GM19035 (cell line): ENCODE data around the gene CA9.
"Not testable (repeated sequence)": the region's sequence is repeated elsewhere in the genome, so short reads cannot be mapped to it uniquely, and the experiment has no call there.

ENCODE experiments used
- ATAC-seq: cut with Tn5 transposase; IDR thresholded peaks from one replicate; pipeline ENCODE4 v1.9.1; 2021; ENCODE audit not compliant: unreplicated experiment

Gene CA9

DNA sequence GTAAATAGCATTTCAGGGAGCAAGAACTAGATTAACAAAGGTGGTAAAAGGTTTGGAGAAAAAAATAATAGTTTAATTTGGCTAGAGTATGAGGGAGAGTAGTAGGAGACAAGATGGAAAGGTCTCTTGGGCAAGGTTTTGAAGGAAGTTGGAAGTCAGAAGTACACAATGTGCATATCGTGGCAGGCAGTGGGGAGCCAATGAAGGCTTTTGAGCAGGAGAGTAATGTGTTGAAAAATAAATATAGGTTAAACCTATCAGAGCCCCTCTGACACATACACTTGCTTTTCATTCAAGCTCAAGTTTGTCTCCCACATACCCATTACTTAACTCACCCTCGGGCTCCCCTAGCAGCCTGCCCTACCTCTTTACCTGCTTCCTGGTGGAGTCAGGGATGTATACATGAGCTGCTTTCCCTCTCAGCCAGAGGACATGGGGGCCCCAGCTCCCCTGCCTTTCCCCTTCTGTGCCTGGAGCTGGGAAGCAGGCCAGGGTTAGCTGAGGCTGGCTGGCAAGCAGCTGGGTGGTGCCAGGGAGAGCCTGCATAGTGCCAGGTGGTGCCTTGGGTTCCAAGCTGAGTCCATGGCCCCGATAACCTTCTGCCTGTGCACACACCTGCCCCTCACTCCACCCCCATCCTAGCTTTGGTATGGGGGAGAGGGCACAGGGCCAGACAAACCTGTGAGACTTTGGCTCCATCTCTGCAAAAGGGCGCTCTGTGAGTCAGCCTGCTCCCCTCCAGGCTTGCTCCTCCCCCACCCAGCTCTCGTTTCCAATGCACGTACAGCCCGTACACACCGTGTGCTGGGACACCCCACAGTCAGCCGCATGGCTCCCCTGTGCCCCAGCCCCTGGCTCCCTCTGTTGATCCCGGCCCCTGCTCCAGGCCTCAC, at the start of gene CA9:
Gene CA9, plus strand, starts transcription at position 797 of the 893 bp plus-strand sequence. Its CDS starts 32 bp downstream, at position 829.
- ATAC-seq: no peak

DNA sequence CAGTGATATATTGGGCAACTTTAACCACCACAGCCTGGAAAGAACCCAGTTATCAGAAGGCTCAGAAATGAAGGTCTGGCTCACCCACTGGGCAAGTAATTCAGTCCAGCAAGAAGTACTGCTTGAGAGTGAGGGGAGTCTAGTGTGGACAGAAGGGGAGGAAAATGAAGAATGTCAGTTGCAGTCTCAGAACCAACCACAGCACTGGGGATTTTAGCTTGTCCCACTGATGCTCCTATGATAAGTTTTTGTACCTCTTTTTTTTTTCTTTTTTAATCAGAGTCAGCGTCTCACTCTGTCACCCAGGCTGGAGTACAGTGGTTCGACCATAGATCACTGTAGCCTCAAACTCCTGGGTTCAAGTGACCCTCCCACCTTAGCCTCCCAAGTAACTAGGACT, 46.2 kb upstream of the CA9 start:
- ATAC-seq: no peak

DNA sequence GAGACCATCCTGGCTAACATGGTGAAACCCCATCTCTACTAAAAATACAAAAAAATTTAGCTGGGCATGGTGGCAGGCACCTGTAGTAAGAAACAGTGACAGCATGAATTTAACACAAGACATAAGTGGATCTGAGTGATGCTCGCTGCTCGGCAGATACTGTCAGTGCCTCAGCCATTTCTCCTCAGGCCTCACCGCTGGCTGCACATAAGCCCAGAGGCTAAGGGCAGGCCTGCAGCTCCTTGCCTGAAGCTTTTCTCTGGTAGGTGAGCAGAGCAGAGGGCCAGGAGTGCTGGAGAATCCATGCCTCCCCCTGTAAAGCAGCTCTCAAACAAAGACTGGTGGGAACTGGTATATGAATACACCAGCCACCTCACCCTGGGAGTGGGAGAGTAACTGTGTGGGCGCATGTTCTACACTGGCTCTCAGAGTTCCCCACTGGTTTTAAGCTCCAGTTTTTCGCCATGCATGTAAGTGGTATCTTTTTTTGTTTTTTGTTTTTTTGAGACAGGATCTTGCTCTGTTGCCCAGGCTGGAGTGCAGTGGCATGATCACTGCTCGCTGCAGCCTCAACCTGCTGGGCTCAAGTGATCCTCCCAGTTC, 45.2 kb upstream of the CA9 start:
- ATAC-seq: no peak

DNA sequence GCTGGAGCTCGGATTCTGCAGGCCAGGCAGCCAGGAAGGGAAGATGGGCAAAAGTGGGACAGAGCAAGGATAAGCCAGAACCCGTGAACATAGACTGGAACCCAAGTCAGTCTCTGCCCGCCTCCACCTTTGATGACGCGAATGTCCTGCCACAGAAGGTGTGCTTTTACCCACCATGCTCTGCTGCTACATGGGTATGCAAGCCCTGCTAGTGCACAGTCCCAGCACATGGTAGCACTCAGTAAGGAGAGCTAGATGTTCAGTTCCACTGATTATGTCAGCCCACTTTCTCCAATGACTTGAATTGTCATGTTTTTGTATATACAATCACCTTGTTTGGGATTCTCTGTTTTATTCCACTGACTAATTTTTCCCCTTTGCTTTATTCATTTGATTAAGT, 44.1 kb upstream of the CA9 start:
- ATAC-seq: no peak

DNA sequence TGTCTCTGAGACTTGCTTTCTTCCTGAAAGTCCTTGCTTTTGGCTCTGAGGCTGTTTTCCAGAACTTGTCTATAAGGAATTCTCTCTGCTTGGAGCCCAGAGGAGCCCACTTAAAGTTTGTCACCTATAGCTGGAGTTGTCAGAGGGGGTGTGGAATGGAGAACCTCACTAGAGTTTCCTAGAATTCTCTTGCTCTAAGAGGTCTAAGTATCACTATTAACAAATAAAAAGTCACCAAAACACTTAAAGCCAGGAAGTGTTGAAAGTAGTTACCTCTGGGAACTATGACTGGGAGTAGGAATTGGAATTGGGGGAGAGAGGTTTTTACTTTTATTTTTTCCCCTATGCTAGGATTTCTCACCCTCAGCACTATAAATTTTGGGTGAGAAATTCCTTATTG, 38.0 kb upstream of the CA9 start:
- ATAC-seq: no peak

DNA sequence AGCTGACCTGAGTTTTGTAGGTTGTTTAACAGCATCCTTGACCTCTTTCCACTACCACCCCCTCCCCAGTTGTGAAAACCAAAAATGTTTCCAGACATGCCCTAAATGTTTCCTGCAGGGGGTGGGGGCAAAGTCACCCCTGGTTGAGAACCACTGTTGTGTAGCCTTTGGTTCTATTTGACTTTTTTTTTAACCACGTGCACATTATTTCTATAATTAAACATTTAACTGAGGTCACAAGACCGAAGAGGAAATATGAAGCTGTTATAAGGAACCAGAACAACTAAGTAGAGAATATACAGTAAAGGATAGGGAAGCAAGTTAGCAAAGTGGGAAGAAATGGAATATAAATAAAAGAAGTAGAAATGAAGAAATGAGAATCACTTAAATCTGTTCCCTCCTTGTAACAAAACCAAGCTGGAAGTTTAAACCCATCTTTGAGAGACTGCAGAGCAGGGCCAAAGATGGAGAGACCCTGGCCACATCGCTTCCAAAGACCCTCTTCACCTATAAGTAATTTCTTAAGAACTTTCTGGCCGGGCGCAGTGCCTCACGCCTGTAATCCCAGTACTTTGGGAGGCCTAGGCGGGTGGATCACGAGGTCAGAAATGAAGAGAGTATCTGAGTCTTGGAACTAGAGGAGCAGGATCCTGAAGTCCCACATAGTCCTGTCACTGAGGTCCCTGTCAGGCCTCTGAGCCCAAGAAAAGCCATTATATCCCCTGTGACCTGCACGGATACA, 37.4 kb upstream of the CA9 start:
- no peak for ATAC-seq

DNA sequence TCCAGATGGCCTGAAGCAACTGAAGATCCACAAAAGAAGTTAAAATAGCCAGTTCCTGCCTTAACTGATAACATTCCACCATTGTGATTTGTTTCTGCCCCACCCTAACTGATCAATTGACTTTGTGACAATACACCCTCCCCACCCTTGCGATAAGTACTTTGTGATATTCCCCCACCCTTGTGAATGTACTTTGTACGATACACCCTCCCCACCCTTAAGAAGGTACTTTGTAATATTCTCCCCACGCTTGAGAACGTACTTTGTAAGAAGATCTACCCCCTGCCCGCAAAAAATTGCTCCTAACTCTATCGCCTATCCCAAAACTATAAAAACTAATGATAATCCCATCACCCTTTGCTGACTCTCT, 36.9 kb upstream of the CA9 start:
- ATAC-seq: not testable (repeated sequence)

DNA sequence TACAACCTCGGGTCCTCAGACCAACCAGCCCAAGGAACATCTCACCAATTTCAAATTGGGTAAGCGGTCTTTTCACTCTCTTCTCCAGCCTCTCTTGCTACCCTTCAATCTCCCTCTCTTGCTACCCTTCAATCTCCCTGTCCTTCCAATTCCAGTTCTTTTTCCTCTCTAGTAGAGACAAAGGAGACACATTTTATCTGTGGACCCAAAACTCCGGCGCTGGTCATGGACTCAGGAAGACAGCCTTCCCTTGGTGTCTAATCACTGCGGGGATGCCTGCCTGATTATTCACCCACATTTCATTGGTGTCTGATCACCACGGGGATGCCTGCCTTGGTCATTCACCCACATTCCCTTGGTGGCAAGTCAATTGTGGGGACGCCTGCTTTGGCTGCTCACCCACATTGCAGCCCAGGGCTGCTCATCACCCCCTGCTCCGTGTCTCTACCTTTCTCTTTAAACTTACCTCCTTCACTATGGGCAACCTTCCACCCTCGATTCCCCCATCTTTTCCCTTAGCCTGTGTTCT, 36.2 kb upstream of the CA9 start:
- ATAC-seq: not testable (repeated sequence)

DNA sequence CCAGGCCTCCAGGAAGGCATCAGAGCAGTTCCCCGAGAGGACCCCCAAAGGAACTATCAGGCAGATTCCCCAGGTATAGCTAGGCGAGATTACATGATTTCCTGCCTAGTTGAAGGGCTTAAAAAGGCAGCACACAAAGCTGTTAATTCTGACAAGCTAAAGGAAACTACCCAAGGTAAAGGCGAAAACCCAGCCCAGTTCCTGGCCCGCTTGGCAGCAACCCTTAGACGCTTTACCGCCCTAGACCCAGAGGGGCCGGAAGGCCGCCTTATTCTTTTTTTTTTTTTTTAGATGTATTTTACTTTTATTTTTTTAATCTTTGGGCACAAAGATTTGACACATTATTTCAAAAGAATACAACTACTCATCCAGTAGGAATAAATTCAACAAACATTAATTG, 35.0 kb upstream of the CA9 start:
- ATAC-seq: not testable (repeated sequence)

DNA sequence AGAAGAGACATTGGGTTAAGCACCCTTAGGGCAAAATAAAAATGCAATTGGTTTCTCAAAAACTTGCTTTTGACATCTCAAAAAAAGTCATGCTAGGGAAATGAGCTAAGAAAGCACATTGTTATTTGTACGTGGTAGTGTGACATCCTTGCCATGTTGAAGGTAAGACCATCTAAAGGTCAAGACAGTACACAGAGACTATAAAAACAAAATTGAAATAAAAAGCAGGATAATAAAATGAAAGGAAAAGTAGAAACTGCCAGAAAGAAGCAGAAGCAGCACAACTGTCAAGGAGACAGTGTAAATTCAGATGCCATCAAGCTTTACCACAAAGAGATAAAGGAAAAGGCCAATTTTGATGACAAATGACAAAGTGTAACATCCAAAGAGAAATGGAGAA, 34.5 kb upstream of the CA9 start:
- not testable (repeated sequence) for ATAC-seq

DNA sequence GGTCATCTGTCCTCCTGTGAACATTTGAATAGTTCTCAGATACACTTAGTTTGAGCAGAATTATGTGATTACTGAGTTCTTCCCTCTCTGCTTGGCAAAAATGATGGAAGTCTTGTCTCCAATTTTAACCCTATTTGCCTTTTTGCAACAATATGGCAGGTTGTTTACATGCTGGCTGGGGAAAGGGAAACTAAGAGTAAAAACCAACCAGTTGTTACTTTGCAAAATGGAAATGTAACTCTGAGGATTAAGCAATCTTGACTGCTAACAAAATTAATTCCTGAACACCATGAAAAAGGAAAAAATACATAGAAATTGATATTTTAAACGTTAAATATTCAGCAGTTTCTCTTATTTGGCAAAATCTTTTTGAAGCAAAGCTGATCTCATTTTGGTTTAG, 34.1 kb upstream of the CA9 start:
- no peak for ATAC-seq

DNA sequence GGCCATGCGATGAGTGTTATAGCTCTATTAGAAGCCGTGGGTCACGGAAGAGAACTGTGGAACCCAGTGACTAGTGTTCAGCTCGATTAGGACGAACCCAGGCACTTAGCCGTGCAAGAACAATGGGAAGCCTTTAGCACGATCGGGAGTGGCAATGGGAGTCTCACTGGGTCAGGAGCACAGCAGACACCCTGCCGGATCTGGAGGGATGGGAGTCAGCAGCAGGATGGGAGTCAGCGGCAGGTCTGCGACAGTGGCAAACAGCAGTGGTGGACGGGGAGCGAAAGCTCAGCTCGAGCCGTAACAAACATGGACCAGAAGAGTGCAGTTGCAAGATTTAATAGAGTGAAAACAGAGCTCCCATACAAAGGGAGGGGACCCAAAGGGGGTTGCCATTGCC, 33.3 kb upstream of the CA9 start:
- ATAC-seq: not testable (repeated sequence)

DNA sequence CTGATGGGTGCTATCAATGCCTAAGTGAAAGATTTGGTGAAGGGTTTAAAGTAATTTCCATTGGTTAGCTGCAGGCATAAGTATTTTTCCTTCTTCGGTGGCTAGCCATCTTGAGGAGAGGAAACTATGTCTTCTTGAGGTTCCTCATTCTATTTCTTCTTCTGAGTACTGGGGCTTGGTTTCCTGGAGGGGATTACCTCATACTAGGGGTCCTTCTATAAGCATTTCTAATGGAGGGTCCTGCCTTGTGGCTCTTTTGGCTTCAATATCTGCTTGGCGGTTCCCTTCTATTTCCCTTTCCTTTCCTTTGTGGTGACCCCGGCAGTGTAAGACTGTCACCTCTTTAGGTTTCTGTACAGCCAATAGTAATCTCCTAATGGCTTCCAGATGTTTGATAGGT, 32.2 kb upstream of the CA9 start:
- ATAC-seq: not testable (repeated sequence)

DNA sequence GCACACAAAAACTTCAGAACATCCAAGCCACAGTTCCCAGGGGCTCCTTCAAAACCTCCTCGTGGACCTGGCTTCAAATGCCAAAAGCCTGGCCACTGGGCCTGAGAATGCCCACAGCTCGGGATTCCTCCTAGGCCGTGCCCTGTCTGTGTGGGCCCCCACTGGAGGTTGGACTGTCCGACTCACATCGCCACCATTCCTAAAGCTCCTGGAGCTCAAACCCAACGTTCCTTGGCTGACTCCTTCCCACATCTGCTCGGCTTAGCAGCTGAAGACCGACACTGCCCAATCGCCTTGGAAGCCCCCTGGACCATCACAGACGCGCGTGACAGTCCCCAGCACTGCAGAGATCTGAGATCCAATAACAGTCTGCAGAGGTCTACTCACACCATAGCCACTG, 30.7 kb upstream of the CA9 start:
- no peak for ATAC-seq

DNA sequence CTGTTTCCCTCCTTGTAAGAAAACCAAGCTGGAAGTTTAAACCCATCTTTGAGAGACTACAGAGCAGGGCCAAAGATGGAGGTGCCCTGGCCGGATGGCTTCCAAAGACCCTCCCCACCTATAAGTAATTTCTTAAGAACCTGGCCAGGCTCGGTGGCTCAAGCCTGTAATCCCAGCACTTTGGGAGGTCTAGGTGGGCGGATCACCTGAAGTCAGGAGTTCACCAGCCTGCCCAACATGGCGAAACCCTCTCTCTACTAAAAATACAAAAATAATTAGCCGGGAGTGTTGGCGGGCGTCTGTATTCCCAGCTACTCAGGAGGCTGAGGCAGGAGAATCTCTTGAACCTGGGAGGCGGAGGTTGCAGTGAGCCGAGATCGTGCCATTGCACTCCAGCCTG, 28.0 kb upstream of the CA9 start:
- ATAC-seq: not testable (repeated sequence)

DNA sequence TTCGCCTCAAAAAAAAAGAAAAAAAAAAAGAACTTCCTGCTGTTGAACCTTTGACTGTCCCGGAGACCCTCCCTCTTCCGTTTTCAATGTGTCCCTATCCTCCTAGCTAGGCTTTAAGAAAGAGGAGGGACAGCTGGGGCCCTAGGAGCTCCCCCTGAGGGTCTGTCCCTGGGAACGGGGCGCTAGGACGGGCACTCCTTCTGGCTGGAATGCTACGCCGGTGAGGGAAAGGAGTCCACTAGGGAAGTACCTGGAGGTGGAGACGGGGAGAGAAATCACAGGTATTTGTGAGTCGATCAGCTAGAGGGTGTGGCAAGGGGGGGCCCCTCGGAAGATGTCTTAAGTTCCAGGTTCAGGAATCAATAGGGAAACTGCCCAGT, 27.6 kb upstream of the CA9 start:
- no peak for ATAC-seq

DNA sequence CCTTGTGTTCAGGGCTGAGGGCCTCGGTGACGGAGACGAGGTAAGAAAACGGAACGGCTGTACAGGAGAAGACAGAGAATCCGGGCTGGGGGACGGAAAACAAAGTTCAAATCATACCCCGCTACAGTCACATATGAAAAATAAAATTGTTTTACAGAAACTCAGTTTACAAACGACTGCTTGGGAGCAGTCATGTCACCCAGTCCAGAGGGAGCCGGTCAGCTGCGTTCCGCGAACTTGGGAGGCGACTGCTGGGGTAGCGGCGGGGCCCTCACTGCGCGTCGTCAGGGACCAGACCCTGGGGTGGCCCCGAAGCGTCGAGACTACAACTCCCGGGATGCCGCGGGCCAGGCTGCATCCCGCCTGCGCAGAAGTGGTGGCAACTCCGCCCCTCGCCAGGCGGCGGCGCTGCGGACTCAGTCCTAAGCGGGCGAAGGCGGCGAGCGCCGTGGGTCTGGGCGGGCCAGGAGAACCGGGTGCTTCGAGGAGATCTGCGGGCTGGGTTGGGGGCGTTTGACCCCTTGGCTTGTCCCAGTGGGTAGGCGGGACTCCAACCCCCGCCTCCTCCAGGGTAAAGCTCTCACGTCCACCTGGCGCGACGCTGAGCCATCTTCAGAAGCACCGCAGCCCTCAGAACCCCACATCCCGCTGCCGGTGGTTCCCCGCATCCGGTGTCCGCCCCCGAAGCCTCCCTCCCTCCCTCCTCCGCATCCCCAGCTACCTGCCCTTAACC, 27.0 kb upstream of the CA9 start:
- ATAC-seq: peak; percentile 84

DNA sequence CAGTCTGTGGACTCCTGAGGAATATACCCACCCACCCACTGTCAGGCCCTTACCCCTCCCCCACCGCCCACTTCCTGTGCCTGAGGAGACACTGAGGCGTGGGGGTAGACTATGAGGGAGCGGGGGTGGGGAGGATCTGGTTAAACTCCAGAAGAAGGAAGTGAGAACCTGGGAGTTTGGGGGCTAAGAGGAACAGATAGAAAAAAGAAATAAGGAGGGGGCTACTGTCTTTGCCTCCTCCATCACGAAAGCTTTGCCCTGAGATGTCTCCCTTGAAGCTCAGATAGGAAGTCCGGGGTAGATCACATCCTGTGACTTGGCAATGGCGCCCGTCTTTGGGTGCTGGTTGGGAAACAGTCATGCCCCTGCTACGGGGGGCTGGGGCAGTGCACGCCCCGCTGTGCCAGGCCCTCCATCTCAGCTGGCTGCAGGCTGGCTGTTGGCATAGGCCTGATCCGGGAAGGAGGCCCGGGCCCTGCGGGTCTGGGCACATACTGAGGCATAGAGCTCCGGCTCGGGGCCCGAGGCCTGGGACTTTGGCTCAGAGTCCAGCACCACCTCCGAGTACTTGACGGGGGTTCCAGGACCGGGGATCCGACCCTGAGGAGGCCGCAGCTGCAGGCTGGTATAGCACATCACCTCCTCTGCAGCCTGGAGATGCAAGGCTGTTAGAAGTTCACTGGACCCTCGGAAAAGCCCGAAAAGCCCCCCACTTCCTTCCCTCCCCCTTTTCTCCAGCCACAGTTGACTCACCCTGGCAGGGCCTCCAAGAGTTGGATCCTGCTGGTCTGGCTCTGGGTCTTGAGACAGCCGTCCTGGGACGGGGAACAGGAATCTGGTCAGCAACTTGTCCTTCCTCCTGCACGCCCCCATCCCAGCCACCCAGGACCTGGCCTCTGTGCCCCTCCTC, 24.0 kb upstream of the CA9 start:
- ATAC-seq: no peak

DNA sequence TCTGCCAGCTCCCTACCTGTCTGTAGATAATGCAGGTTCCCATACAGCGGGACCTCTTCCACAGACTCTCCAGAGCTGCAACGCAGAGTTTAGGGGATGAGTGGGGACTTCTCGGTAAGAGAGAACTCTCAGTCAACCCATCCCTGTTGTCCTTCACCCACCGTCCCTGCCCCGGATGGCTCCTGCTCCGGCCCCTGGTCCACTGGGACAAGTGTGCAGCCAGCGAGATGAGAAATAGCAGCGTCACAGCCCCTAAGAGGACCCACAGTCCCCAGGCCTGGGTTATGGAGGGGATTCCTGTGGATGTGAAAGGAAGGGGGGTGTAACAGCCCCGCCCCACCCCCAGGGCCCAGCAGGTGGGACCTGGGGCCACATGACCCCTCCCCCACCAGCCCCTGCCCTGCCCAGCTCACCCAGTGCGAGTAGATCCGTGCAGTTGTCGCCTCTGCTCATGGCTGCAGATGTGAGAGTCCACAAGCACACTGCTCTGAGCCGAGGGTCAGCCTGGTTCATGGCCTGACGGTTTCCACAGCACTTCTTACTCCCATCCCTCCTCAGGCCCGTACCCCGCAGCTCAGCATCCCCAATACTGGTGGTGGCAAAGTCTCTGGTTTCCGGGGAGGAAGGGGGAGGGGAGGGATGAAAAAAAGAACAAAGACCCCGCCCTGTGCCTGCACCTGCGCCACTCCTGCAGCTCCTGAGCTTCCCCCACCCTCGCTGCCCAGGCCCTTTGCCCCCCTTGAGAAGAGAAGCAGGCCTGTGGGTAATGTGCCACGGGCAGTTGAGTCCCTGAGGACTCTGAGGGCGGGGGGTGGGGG, 23.2 kb upstream of the CA9 start, which contains the start of gene SIT1:
Gene SIT1, minus strand, starts transcription at position 591 of the 818 bp plus-strand sequence. Its CDS starts 78 bp downstream, at position 513.
- no peak for ATAC-seq
